K562 (cell line): ENCODE data around the gene CDK14. TPM values are rescaled to one million over a fixed set of nuclear protein-coding genes. Genes with fewer than 3 reads are reported as not detected.

Source experiments
- ATAC-seq: fragments of 200-7000 bp; cut with Tn5 transposase; 3 replicates; pipeline ENCODE4 v1.9.1; 2020; ENCODE audit warnings: moderate library complexity
- BruUV-seq: library from RNA; stranded (reverse); fragments of 400-500 nt; replicated peaks from 2 replicates; lab custom pipeline; 2021; lab: Mats Ljungman, UMichigan
- CTCF ChIA-PET: fragments of 300-600 bp; formaldehyde crosslinking; extraction: SDS; loops from one replicate; lab custom pipeline; 2021; ENCODE audit warnings: low intra/inter-chr PET ratio; lab: Yijun Ruan, JAX
- POLR2A ChIA-PET: fragments of 300-600, 350-650 bp; sonication (Branson Sonifier 250); formaldehyde crosslinking; extraction: SDS; loops from one replicate; lab custom pipeline; 2021; ENCODE audit warnings: antibody characterized with exemption, inconsistent platforms; lab: Yijun Ruan, JAX
- DNase-seq, 4 experiments: peaks; one replicate each; pipeline versions ENCODE4 v3.0.0 to v3.0.0-alpha.2; 2011 to 2018; ENCODE audit warnings: low spot score in 3 of 4, mixed read lengths in 3 of 4; ENCODE audit errors: extremely low read depth in 1 of 4
- FAIRE-seq: peaks from 2 replicates; lab custom pipeline; 2011; peaks lifted over from hg19 to GRCh38; lab: Jason Lieb, UNC
- H2AFZ ChIP-seq: 2 replicates; pipeline ENCODE4 v1.6.0; 2011; ENCODE audit warnings: low read depth, low read length, control low read depth, inconsistent platforms
- H3K27ac ChIP-seq: fragments of 200-600 bp; 3 replicates; pipeline ENCODE4 v1.8.0; 2011; ENCODE audit warnings: low read depth, mild to moderate bottlenecking, control low read depth, inconsistent platforms, low read length, moderate library complexity, mixed read lengths; ENCODE audit errors: extremely low read depth
- H3K27me3 ChIP-seq, 2 experiments: fragments of 300-600 bp in 1 of 2; 2 replicates in 1 of 2; 3 replicates in 1 of 2; pipeline versions ENCODE4 v1.6.0 to v1.8.0; 2011; ENCODE audit warnings: inconsistent platforms in 2 of 2, low read length in 2 of 2, mild to moderate bottlenecking in 1 of 2, mixed read lengths in 1 of 2, moderate library complexity in 1 of 2; ENCODE audit not compliant: control insufficient read depth in 2 of 2, insufficient read depth in 2 of 2
- H3K36me3 ChIP-seq: fragments of 300-600 bp; 3 replicates; pipeline ENCODE4 v1.8.0; 2011; ENCODE audit warnings: mild to moderate bottlenecking, low read length, inconsistent platforms; ENCODE audit not compliant: control insufficient read depth, insufficient read depth
- H3K4me1 ChIP-seq, 2 experiments: fragments of 200-600 bp in 1 of 2; replicated peaks in 1 of 2; 2 replicates in 1 of 2; 3 replicates in 1 of 2; pipeline versions ENCODE4 v1.5.1 to v1.8.0; 2011; ENCODE audit warnings: inconsistent platforms in 2 of 2, low read length in 2 of 2, mild to moderate bottlenecking in 1 of 2, mixed read lengths in 1 of 2, moderate library complexity in 1 of 2; ENCODE audit not compliant: control insufficient read depth in 2 of 2, insufficient read depth in 2 of 2
- H3K4me2 ChIP-seq: 2 replicates; pipeline ENCODE4 v1.6.1; 2011; ENCODE audit warnings: low read length, control low read depth, inconsistent platforms, mixed read lengths; ENCODE audit not compliant: insufficient read depth
- H3K4me3 ChIP-seq: fragments of 200-600 bp; sonication (generic), shearing (Covaris generic); 2 replicates; pipeline ENCODE4 v1.5.1; 2016; ENCODE audit warnings: control low read depth, inconsistent platforms
- H3K79me2 ChIP-seq: fragments of 200-600 bp; 3 replicates; pipeline ENCODE4 v1.8.0; 2011; ENCODE audit warnings: low read length, inconsistent platforms; ENCODE audit not compliant: control insufficient read depth, insufficient read depth
- H3K9ac ChIP-seq, 2 experiments: 2 replicates each; pipeline versions ENCODE4 v1.6.0 to v1.6.1; 2011; ENCODE audit warnings: low read depth in 2 of 2, low read length in 2 of 2, control low read depth in 1 of 2, inconsistent platforms in 1 of 2, mild to moderate bottlenecking in 1 of 2, mixed read lengths in 1 of 2; ENCODE audit not compliant: insufficient read depth in 1 of 2
- H3K9me1 ChIP-seq: one replicate; pipeline ENCODE4 v1.6.0; 2011; ENCODE audit warnings: inconsistent platforms, mild to moderate bottlenecking, low read length, moderate library complexity; ENCODE audit not compliant: control insufficient read depth, insufficient read depth
- H3K9me3 ChIP-seq: replicated peaks from 2 replicates; pipeline ENCODE4 v1.5.1; 2011; ENCODE audit warnings: low read depth, low read length, inconsistent platforms; ENCODE audit not compliant: control insufficient read depth, insufficient read depth
- H4K20me1 ChIP-seq: replicated peaks from 2 replicates; pipeline ENCODE4 v1.6.1; 2011; ENCODE audit warnings: low read length, inconsistent platforms, mixed read lengths; ENCODE audit not compliant: control insufficient read depth, insufficient read depth
- CUX1 ChIP-seq: fragments of 200-800 bp; sonication (Bioruptor generic); IDR thresholded peaks from 2 replicates; pipeline ENCODE4 v1.6.1; 2016; ENCODE audit warnings: missing genetic modification characterization, missing compliant biosample characterization
- GTF2F1 ChIP-seq: IDR thresholded peaks from 2 replicates; pipeline ENCODE4 v1.6.1; 2011; ENCODE audit warnings: low read depth, low read length, improper control_type of control experiment
- NFIX ChIP-seq: fragments of 250-450 bp; sonication (Bioruptor Pico); IDR thresholded peaks from 2 replicates; pipeline ENCODE4 v1.4.0; 2020; ENCODE audit warnings: low read depth, mild to moderate bottlenecking, moderate library complexity
- NUFIP1 ChIP-seq: fragments of 450-650 bp; IDR thresholded peaks from 2 replicates; pipeline ENCODE4 v1.6.1; 2018; ENCODE audit not compliant: partially characterized antibody
- SREBF2 ChIP-seq: sonication (generic); formaldehyde crosslinking; IDR thresholded peaks from 2 replicates; pipeline ENCODE4 v1.4.0; 2020; ENCODE audit warnings: mild to moderate bottlenecking, missing genetic modification reagents
- ZKSCAN1 ChIP-seq: fragments of 150-350 bp; IDR thresholded peaks from 2 replicates; pipeline ENCODE4 v1.6.1; 2016; ENCODE audit warnings: low read depth, low read length
- ZNF408 ChIP-seq: fragments of 250-450 bp; sonication (Bioruptor Pico); IDR thresholded peaks from 2 replicates; pipeline ENCODE4 v1.4.0; 2020; ENCODE audit warnings: low read depth, mild to moderate bottlenecking, moderate library complexity
- WGBS: fragments of 100-300 bp; shearing (Covaris generic); methylation state at CpG from one replicate; pipeline ENCODE4 v1.1.6; 2016; ENCODE audit warnings: low coverage, mixed read lengths; ENCODE audit not compliant: insufficient coverage; ENCODE audit errors: missing lambda C conversion rate; 5-methylcytosine and 5-hydroxymethylcytosine counted together
- in situ Hi-C: fragments of 300-500 bp; cut with MboI; formaldehyde crosslinking; loops from 4 replicates; pipeline ENCODE4 v1.15.0; 2018; ENCODE audit warnings: inconsistent platforms, mixed read lengths
- intact Hi-C: fragments of 100-400 bp; cut with micrococcal nuclease; formaldehyde crosslinking; loops from 2 replicates; pipeline ENCODE4 v1.14.2; 2022
- polyA plus RNA-seq, 8 experiments: library from polyadenylated mRNA; depleted of rRNA in 4 of 8; stranded (reverse) in 5 of 8; unstranded in 3 of 8; fragments of >200 nt; fragmentation: Nextera tagmentation in 2 of 8; fragmentation: Illumina TruSeq in 1 of 8; extraction: Ambion mirVana in 2 of 8; extraction: Trizol in 1 of 8; gene quantifications; 2 replicates each; pipeline versions ENCODE4 v1.2.1 to v1.2.3, GENCODE V29; 2011 to 2014; ENCODE audit warnings: inconsistent platforms in 1 of 8, missing spikeins in 1 of 8
- total RNA-seq, 7 experiments: library from RNA; depleted of rRNA in 6 of 7; stranded (reverse); fragments of >200 nt in 6 of 7; fragmentation: Illumina TruSeq in 2 of 7; extraction: Trizol in 2 of 7; gene quantifications; 2 replicates each; pipeline versions ENCODE4 v1.2.1 to v1.2.3, GENCODE V29; 2011 to 2021; ENCODE audit warnings: low replicate concordance in 1 of 7
- TF ChIP-seq, protein P1 (sequence below): IDR thresholded peaks from 3 replicates; pipeline ENCODE4 v1.6.1; 2011; ENCODE audit warnings: borderline replicate concordance, mild to moderate bottlenecking; ENCODE audit not compliant: insufficient read length, insufficient read depth

CDK14 gene
- total and polyA plus RNA-seq, 9 of the 15 experiments (the other 6 are each of a cell fraction or from before 2014, with no cell fraction given), result 0.03 to 0.91 (median 0.16) TPM

DNA sequence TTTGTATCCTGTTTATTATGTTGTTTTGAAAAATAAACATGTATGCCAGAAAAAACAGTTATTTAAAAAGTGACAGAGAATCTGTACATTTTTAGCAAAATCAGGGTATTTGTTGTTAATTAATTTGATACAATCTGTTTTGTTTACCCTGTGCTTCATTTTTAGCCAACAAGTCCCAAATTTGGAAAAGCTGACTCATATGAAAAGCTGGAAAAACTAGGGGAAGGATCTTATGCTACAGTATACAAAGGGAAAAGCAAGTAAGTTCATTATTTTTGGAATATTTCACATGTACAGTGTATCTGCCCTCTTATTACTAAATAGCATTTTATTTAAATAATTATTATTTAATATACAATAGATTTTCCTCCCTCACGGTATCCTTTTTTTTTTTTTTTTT is 151.4 kb downstream of the CDK14 start:
- H3K9me3 ChIP-seq, result peaks cover 5% of the 10 kb centered on the region; the same call in 1 of the 2 replicates
- no peaks in the 10 kb centered on the region for H3K36me3 ChIP-seq
- no peak overlapping the region for H3K9ac ChIP-seq
- TF ChIP-seq ZNF408 (CRISPR knock-in tag) (no peak), NFIX (CRISPR knock-in tag) (no peak), ZKSCAN1 (no peak), CUX1 (no peak), NUFIP1 (no peak), GTF2F1 (no peak), SREBF2 (CRISPR knock-in tag) (no peak)
- TF ChIP-seq, protein P1, sequence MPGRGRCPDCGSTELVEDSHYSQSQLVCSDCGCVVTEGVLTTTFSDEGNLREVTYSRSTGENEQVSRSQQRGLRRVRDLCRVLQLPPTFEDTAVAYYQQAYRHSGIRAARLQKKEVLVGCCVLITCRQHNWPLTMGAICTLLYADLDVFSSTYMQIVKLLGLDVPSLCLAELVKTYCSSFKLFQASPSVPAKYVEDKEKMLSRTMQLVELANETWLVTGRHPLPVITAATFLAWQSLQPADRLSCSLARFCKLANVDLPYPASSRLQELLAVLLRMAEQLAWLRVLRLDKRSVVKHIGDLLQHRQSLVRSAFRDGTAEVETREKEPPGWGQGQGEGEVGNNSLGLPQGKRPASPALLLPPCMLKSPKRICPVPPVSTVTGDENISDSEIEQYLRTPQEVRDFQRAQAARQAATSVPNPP, result no peak
- H4K20me1 ChIP-seq, result no peaks in the 10 kb centered on the region
- H3K4me3 ChIP-seq, result no peak overlapping the region
- intact Hi-C loops (no loop called here), in situ Hi-C loops (no loop called here)
- no peak overlapping the region for H2AFZ ChIP-seq
- ChIA-PET POLR2A (no interaction called here), CTCF (no interaction called here)
- no TSS peak for BruUV-seq
- no peak overlapping the region for H3K27ac ChIP-seq
- H3K9me1 ChIP-seq, result no peaks in the 10 kb centered on the region
- ATAC-seq (no peak), DNase-seq (no peak), FAIRE-seq (no peak)
- H3K4me1 ChIP-seq, result no peaks in the 10 kb centered on the region
- no peaks in the 10 kb centered on the region for H3K27me3 ChIP-seq
- no peak overlapping the region for H3K4me2 ChIP-seq
- no peaks in the 10 kb centered on the region for H3K79me2 ChIP-seq
- 0% methylated on average over 1 of the region's 1 CpG for WGBS
